GM20000 (cell line): ENCODE data around the gene LIPC.

Experiments
- DNase-seq: peaks from one replicate; pipeline ENCODE4 v3.0.0; 2012; ENCODE audit warnings: low spot score
- CTCF ChIP-seq: IDR thresholded peaks from 2 replicates; pipeline ENCODE4 v1.5.1; 2012; ENCODE audit warnings: mild to moderate bottlenecking, control low read depth; ENCODE audit errors: extremely low read depth, missing control alignments

Gene LIPC

GRCh38 chr15:58440158-58440910, 8.5 kb downstream of the LIPC start:
- no peak for DNase-seq
- TF ChIP-seq CTCF = no peak

GRCh38 chr15:58440922-58441321, 9.1 kb downstream of the LIPC start:
- TF ChIP-seq CTCF = no peak
- no peak for DNase-seq

GRCh38 chr15:58441376-58442070, 9.7 kb downstream of the LIPC start:
- no peak for DNase-seq
- no peak for TF ChIP-seq CTCF

GRCh38 chr15:58442122-58442521, 10.3 kb downstream of the LIPC start:
- DNase-seq = no peak
- TF ChIP-seq CTCF = no peak

GRCh38 chr15:58443308-58443707, 11.5 kb downstream of the LIPC start:
- no peak for DNase-seq
- TF ChIP-seq CTCF = no peak

- no peak for TF ChIP-seq CTCF
These were observed 12.3 kb downstream of the LIPC start for GRCh38 chr15:58444056-58444455.

GRCh38 chr15:58444658-58445332, 13.0 kb downstream of the LIPC start:
- TF ChIP-seq CTCF = no peak
- no peak for DNase-seq

More at GRCh38 chr15:58444056-58444455, 12.3 kb downstream of the LIPC start:
- DNase-seq = no peak
